ENCODE data around the gene MT1B.

MT1B gene

GRCh38 chr16:56690420-56691122 lies 38.9 kb downstream of the MT1B start:
- TF ChIP-seq TAF1 (IDR thresholded peaks at IDR 0.05; ENCODE audit: borderline replicate concordance, insufficient read depth, low read length): no peak
- TF ChIP-seq REST (IDR thresholded peaks at IDR 0.05; ENCODE audit: insufficient read depth in 1 of 2, low read depth in 2 of 2, low read length in 2 of 2): no peak
- TF ChIP-seq POLR2AphosphoS5 (IDR thresholded peaks at IDR 0.05; ENCODE audit: low read depth, low read length): no peak
- TF ChIP-seq SIN3A (IDR thresholded peaks at IDR 0.05; ENCODE audit: borderline replicate concordance, insufficient read depth, low read length): no peak
- TF ChIP-seq FOXP2 (optimal IDR thresholded peaks at IDR 0.05; ENCODE audit: borderline replicate concordance, extremely low read depth, extremely low read length, insufficient read depth): no peak

GRCh38 chr16:56691885-56692284 lies 40.2 kb downstream of the MT1B start:
- TF ChIP-seq POLR2AphosphoS5 (IDR thresholded peaks at IDR 0.05; ENCODE audit: low read depth, low read length) (no peak), REST (IDR thresholded peaks at IDR 0.05; ENCODE audit: insufficient read depth in 1 of 2, low read depth in 2 of 2, low read length in 2 of 2) (no peak), TAF1 (IDR thresholded peaks at IDR 0.05; ENCODE audit: borderline replicate concordance, insufficient read depth, low read length) (no peak), FOXP2 (optimal IDR thresholded peaks at IDR 0.05; ENCODE audit: borderline replicate concordance, extremely low read depth, extremely low read length, insufficient read depth) (no peak), SIN3A (IDR thresholded peaks at IDR 0.05; ENCODE audit: borderline replicate concordance, insufficient read depth, low read length) (no peak)

- TF ChIP-seq FOXP2 (optimal IDR thresholded peaks at IDR 0.05; ENCODE audit: borderline replicate concordance, extremely low read depth, extremely low read length, insufficient read depth) (no peak), SIN3A (IDR thresholded peaks at IDR 0.05; ENCODE audit: borderline replicate concordance, insufficient read depth, low read length) (no peak), POLR2AphosphoS5 (IDR thresholded peaks at IDR 0.05; ENCODE audit: low read depth, low read length) (no peak), REST (IDR thresholded peaks at IDR 0.05; ENCODE audit: insufficient read depth in 1 of 2, low read depth in 2 of 2, low read length in 2 of 2) (no peak), TAF1 (IDR thresholded peaks at IDR 0.05; ENCODE audit: borderline replicate concordance, insufficient read depth, low read length) (no peak)
Measured at GRCh38 chr16:56695246-56695645, 43.6 kb downstream of the MT1B start.

GRCh38 chr16:56697456-56698155 lies 45.9 kb downstream of the MT1B start:
- TF ChIP-seq TAF1 (IDR thresholded peaks at IDR 0.05; ENCODE audit: borderline replicate concordance, insufficient read depth, low read length): no peak
- TF ChIP-seq POLR2AphosphoS5 (IDR thresholded peaks at IDR 0.05; ENCODE audit: low read depth, low read length): no peak
- TF ChIP-seq SIN3A (IDR thresholded peaks at IDR 0.05; ENCODE audit: borderline replicate concordance, insufficient read depth, low read length): no peak
- no peak for TF ChIP-seq FOXP2 (optimal IDR thresholded peaks at IDR 0.05; ENCODE audit: borderline replicate concordance, extremely low read depth, extremely low read length, insufficient read depth)
- no peak for TF ChIP-seq REST (IDR thresholded peaks at IDR 0.05; ENCODE audit: insufficient read depth in 1 of 2, low read depth in 2 of 2, low read length in 2 of 2)
